Astrocyte (in vitro differentiated cells and primary cell): ENCODE data around the gene RAB6B.

Experiments used
- CTCF ChIP-seq: IDR thresholded peaks from 2 replicates; pipeline ENCODE4 v1.5.1; 2011; ENCODE audit warnings: low read depth, mild to moderate bottlenecking, inconsistent platforms, low read length, moderate library complexity; ENCODE audit not compliant: insufficient read depth
- EZH2 ChIP-seq: IDR thresholded peaks from 2 replicates; pipeline ENCODE4 v1.6.1; 2012; ENCODE audit warnings: mild to moderate bottlenecking, low read length, inconsistent platforms; ENCODE audit not compliant: insufficient read depth

GRCh38 chr3:133886031-133886722, 9.5 kb downstream of the RAB6B start:
- TF ChIP-seq EZH2 (no peak), CTCF (no peak)
